ENCODE results near the gene MAK. TPM values are rescaled to one million over a fixed set of nuclear protein-coding genes. Genes with fewer than 3 reads are reported as not detected.
"Not testable (repeated sequence)": the region's sequence is repeated elsewhere in the genome, so short reads cannot be mapped to it uniquely, and the experiment has no call there.

MAK gene
- total and polyA plus RNA-seq, 2 experiments from 2014 or later: 0.05 TPM; not detected in 1

GRCh38 chr6:10863031-10863430 lies 24.7 kb upstream of the MAK start:
- not testable (repeated sequence) for H4K20me1 ChIP-seq (ENCODE audit: insufficient read depth, poor library complexity, severe bottlenecking); H3K9me3 ChIP-seq (ENCODE audit: low read depth); H3K4me3 ChIP-seq; H3K4me1 ChIP-seq (ENCODE audit: insufficient read depth); H3K27ac ChIP-seq; H3K4me2 ChIP-seq; H3K36me3 ChIP-seq (replicated peaks; ENCODE audit: insufficient read depth, low read depth); H3K9me2 ChIP-seq (replicated peaks; ENCODE audit: insufficient read depth); H3K27me3 ChIP-seq; H3K79me2 ChIP-seq; H2AFZ ChIP-seq; DNase-seq (ENCODE audit: low spot score)
- 92% methylated on average over 7 of the region's 7 CpGs for WGBS (ENCODE audit: low lambda C conversion rate, missing lambda C conversion rate)

DNA sequence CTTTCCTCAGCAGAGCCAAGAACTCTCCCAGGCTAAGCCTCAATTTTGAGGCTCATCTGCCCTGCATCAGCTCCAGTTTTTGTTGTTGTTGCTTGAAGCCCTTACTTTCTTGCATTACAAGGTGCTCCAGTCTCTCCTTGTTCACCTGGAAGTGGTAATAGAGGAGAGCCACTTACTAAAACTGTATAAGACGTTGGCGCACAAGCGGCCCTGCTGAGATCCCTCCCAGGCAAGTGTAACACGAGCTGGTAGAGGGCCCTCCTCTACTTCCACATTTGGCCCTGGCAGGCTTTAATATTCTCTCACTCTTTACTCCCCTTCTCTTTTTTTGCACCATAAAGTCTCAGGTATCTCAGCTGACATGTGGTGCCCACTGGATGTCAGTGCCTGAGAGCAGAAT lies 24.0 kb upstream of the MAK start:
- no peaks in the 10 kb centered on the region for H3K79me2 ChIP-seq
- H2AFZ ChIP-seq: no peak overlapping the region
- no peaks in the 10 kb centered on the region for H3K4me1 ChIP-seq (ENCODE audit: insufficient read depth)
- no peak for DNase-seq (ENCODE audit: low spot score)
- no peak overlapping the region for H3K4me3 ChIP-seq
- no peaks in the 10 kb centered on the region for H3K27me3 ChIP-seq
- TF ChIP-seq, protein P1, sequence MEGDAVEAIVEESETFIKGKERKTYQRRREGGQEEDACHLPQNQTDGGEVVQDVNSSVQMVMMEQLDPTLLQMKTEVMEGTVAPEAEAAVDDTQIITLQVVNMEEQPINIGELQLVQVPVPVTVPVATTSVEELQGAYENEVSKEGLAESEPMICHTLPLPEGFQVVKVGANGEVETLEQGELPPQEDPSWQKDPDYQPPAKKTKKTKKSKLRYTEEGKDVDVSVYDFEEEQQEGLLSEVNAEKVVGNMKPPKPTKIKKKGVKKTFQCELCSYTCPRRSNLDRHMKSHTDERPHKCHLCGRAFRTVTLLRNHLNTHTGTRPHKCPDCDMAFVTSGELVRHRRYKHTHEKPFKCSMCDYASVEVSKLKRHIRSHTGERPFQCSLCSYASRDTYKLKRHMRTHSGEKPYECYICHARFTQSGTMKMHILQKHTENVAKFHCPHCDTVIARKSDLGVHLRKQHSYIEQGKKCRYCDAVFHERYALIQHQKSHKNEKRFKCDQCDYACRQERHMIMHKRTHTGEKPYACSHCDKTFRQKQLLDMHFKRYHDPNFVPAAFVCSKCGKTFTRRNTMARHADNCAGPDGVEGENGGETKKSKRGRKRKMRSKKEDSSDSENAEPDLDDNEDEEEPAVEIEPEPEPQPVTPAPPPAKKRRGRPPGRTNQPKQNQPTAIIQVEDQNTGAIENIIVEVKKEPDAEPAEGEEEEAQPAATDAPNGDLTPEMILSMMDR (IDR thresholded peaks at IDR 0.05; ENCODE audit: poor library complexity): no peak
- TF ChIP-seq EZH2phosphoT487 (IDR thresholded peaks at IDR 0.05; ENCODE audit: low read depth, severe bottlenecking, unreplicated experiment) (no peak), EZH2 (IDR thresholded peaks at IDR 0.05; ENCODE audit: borderline replicate concordance) (no peak)
- 82% methylated on average over 4 of the region's 4 CpGs for WGBS (ENCODE audit: low lambda C conversion rate, missing lambda C conversion rate)
- H4K20me1 ChIP-seq (ENCODE audit: insufficient read depth, poor library complexity, severe bottlenecking): no peaks in the 10 kb centered on the region
- H3K4me2 ChIP-seq: no peak overlapping the region
- H3K27ac ChIP-seq: no peak overlapping the region
- H3K36me3 ChIP-seq (replicated peaks; ENCODE audit: insufficient read depth, low read depth): no peaks in the 10 kb centered on the region
- no peaks in the 10 kb centered on the region for H3K9me3 ChIP-seq (ENCODE audit: low read depth)
- no peaks in the 10 kb centered on the region for H3K9me2 ChIP-seq (replicated peaks; ENCODE audit: insufficient read depth)

GRCh38 chr6:10861086-10861485 lies 22.7 kb upstream of the MAK start:
- Histone ChIP-seq H3K4me2 (no peak overlapping the region), H3K9me2 (replicated peaks; ENCODE audit: insufficient read depth) (no peaks in the 10 kb centered on the region), H3K9me3 (ENCODE audit: low read depth) (no peaks in the 10 kb centered on the region), H3K27me3 (no peaks in the 10 kb centered on the region), H3K4me3 (no peak overlapping the region), H3K79me2 (no peaks in the 10 kb centered on the region), H3K27ac (no peak overlapping the region), H4K20me1 (ENCODE audit: insufficient read depth, poor library complexity, severe bottlenecking) (no peaks in the 10 kb centered on the region), H3K4me1 (ENCODE audit: insufficient read depth) (no peaks in the 10 kb centered on the region), H2AFZ (no peak overlapping the region), H3K36me3 (replicated peaks; ENCODE audit: insufficient read depth, low read depth) (no peaks in the 10 kb centered on the region)
- 84% methylated on average over 2 of the region's 2 CpGs for WGBS (ENCODE audit: low lambda C conversion rate, missing lambda C conversion rate)
- DNase-seq (ENCODE audit: low spot score): no peak
- TF ChIP-seq EZH2 (IDR thresholded peaks at IDR 0.05; ENCODE audit: borderline replicate concordance): no peak
- TF ChIP-seq, protein P1 (IDR thresholded peaks at IDR 0.05; ENCODE audit: poor library complexity): no peak
- TF ChIP-seq EZH2phosphoT487 (IDR thresholded peaks at IDR 0.05; ENCODE audit: low read depth, severe bottlenecking, unreplicated experiment): no peak

DNA sequence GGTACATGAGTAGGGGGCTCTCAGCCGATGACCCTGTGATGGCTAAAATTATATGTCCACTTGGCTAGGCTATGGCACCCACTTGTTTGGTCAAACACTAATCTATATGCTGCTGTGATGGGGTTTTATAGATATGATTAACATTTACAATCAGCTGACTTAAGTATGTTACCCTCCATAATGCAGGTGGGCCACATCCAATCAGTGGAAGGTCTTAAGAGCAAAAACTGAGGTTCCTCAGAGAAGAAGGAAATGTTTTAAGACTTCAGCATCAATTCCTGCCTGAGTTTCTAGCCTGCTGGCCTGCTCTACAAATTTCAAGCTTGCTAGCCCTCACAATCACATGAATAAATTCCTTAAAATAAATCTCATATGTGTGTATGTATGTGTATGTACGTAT lies 18.9 kb upstream of the MAK start:
- no peak for DNase-seq (ENCODE audit: low spot score)
- no peak overlapping the region for H3K4me3 ChIP-seq
- H3K27ac ChIP-seq: no peak overlapping the region
- no peaks in the 10 kb centered on the region for H3K4me1 ChIP-seq (ENCODE audit: insufficient read depth)
- no peak for TF ChIP-seq EZH2 (IDR thresholded peaks at IDR 0.05; ENCODE audit: borderline replicate concordance)
- TF ChIP-seq EZH2phosphoT487 (IDR thresholded peaks at IDR 0.05; ENCODE audit: low read depth, severe bottlenecking, unreplicated experiment): no peak
- TF ChIP-seq, protein P1 (IDR thresholded peaks at IDR 0.05; ENCODE audit: poor library complexity): no peak
- WGBS (ENCODE audit: low lambda C conversion rate, missing lambda C conversion rate): 90% methylated on average over 2 of the region's 2 CpGs
- H3K79me2 ChIP-seq: no peaks in the 10 kb centered on the region
- no peaks in the 10 kb centered on the region for H4K20me1 ChIP-seq (ENCODE audit: insufficient read depth, poor library complexity, severe bottlenecking)
- no peak overlapping the region for H2AFZ ChIP-seq
- H3K4me2 ChIP-seq: no peak overlapping the region
- H3K9me2 ChIP-seq (replicated peaks; ENCODE audit: insufficient read depth): no peaks in the 10 kb centered on the region
- no peaks in the 10 kb centered on the region for H3K27me3 ChIP-seq
- H3K9me3 ChIP-seq (ENCODE audit: low read depth): no peaks in the 10 kb centered on the region
- no peaks in the 10 kb centered on the region for H3K36me3 ChIP-seq (replicated peaks; ENCODE audit: insufficient read depth, low read depth)
